Right lobe of liver (tissue), 4 donors: ENCODE results near the gene VSIG4.

ENCODE experiments used
- POLR2A ChIP-seq: fragments of 450-650 bp; IDR thresholded peaks from one replicate; pipeline ENCODE4 v1.6.1; 2017; ENCODE audit warnings: antibody characterized with exemption, mild to moderate bottlenecking
- TF ChIP-seq, protein P1 (sequence below), 4 donors: fragments of 200-600 bp in 3 of 4; fragments of 450-650 bp in 1 of 4; IDR thresholded peaks; one replicate each; pipeline versions ENCODE4 v1.5.1 to v1.8.0; 2016 to 2022; ENCODE audit warnings: antibody characterized with exemption in 4 of 4, mild to moderate bottlenecking in 2 of 4
- donor health status: DM: no; HTN: no; CAD: no.
- donor health status: DM: no; HTN: no; CAD: no.
- donor health status: DM: no; HTN: yes; CAD: no.

DNA sequence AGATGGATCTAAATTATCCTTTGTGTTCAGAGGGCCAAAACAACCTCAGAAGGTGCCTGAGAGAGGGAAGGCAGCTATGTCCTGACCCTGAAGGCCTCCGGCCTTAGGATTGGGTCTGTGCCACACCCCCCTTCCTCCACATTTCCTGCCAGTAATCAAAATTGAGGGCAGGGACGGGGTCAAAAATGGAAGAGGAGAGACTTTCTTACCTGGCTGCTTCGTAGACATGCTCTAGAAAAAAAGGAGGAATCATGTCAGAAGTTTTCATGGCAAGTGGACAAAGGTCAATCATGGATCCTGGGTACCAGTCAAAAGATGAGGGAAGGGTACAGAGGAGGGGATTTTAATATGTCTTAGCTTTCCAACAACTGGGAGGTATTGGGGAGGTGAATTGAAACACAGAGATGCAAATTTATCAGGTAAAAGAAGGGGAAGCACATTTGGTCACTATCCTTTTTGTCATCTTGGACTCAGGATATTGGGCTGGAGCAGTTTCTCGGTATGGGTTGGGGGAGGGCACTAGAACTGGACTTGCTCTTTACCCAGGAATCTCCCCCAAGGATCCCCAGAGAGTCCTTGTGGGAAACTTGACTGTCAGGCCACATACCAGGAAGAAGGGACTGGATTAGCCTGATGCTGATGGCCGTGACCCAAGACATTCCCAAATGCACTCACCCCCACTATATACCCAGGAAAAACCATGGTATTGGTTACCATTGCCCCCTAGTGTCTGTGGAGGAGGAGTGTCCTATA, 17.1 kb downstream of the VSIG4 start:
- TF ChIP-seq, protein P1, sequence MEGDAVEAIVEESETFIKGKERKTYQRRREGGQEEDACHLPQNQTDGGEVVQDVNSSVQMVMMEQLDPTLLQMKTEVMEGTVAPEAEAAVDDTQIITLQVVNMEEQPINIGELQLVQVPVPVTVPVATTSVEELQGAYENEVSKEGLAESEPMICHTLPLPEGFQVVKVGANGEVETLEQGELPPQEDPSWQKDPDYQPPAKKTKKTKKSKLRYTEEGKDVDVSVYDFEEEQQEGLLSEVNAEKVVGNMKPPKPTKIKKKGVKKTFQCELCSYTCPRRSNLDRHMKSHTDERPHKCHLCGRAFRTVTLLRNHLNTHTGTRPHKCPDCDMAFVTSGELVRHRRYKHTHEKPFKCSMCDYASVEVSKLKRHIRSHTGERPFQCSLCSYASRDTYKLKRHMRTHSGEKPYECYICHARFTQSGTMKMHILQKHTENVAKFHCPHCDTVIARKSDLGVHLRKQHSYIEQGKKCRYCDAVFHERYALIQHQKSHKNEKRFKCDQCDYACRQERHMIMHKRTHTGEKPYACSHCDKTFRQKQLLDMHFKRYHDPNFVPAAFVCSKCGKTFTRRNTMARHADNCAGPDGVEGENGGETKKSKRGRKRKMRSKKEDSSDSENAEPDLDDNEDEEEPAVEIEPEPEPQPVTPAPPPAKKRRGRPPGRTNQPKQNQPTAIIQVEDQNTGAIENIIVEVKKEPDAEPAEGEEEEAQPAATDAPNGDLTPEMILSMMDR (IDR thresholded peaks at IDR 0.05) = no peak
- TF ChIP-seq POLR2A = no peak
